H1 (cell line): ENCODE data around the gene PKD2. TPM values are rescaled to one million over a fixed set of nuclear protein-coding genes. Genes with fewer than 3 reads are reported as not detected.

ENCODE experiments used
- CREB1 ChIP-seq: IDR thresholded peaks from 2 replicates; pipeline ENCODE4 v1.6.1; 2012; ENCODE audit warnings: inconsistent platforms
- GABPA ChIP-seq: IDR thresholded peaks from 2 replicates; pipeline ENCODE4 v1.6.1; 2011; ENCODE audit warnings: mild to moderate bottlenecking, low read length, moderate library complexity, borderline replicate concordance; ENCODE audit not compliant: insufficient read depth
- PHF8 ChIP-seq: fragments of 200-600 bp; sonication (generic); conservative IDR thresholded peaks from 2 replicates; pipeline ENCODE4 v1.7.1; 2012; ENCODE audit warnings: low read depth, mild to moderate bottlenecking, inconsistent platforms, low read length, moderate library complexity
- TCF12 ChIP-seq: IDR thresholded peaks from 2 replicates; pipeline ENCODE4 v1.6.1; 2011; ENCODE audit warnings: low read depth, mild to moderate bottlenecking, low read length
- ZNF274 ChIP-seq: IDR thresholded peaks from 2 replicates; pipeline ENCODE4 v1.7.0; 2012; ENCODE audit warnings: low read length, borderline replicate concordance; ENCODE audit errors: extremely low read depth
- polyA plus RNA-seq, 7 experiments: library from polyadenylated mRNA; depleted of rRNA in 3 of 7; stranded (reverse) in 5 of 7; unstranded in 2 of 7; fragments of >200 nt in 5 of 7; fragments of 200-250 nt in 2 of 7; gene quantifications; 1 replicate in 5 of 7; 2 replicates in 1 of 7; 4 replicates in 1 of 7; pipeline versions ENCODE4 v1.2.1 to v1.2.3, GENCODE V29; 2011 to 2013; ENCODE audit warnings: missing spikeins in 2 of 7, mixed read lengths in 2 of 7
- total RNA-seq: library from RNA; stranded (reverse); fragmentation: NEBNext Ultra II Directional; extraction: Animal tissue kit (Norgen Biotek cat#: 25700); gene quantifications from 2 replicates; pipeline ENCODE4 v1.2.1, GENCODE V29; 2021

The PKD2 gene
- total and polyA plus RNA-seq, 2 of the 8 experiments (the other 6 are each of a cell fraction or from before 2014, with no cell fraction given) = 16.0 to 32.0 TPM

DNA sequence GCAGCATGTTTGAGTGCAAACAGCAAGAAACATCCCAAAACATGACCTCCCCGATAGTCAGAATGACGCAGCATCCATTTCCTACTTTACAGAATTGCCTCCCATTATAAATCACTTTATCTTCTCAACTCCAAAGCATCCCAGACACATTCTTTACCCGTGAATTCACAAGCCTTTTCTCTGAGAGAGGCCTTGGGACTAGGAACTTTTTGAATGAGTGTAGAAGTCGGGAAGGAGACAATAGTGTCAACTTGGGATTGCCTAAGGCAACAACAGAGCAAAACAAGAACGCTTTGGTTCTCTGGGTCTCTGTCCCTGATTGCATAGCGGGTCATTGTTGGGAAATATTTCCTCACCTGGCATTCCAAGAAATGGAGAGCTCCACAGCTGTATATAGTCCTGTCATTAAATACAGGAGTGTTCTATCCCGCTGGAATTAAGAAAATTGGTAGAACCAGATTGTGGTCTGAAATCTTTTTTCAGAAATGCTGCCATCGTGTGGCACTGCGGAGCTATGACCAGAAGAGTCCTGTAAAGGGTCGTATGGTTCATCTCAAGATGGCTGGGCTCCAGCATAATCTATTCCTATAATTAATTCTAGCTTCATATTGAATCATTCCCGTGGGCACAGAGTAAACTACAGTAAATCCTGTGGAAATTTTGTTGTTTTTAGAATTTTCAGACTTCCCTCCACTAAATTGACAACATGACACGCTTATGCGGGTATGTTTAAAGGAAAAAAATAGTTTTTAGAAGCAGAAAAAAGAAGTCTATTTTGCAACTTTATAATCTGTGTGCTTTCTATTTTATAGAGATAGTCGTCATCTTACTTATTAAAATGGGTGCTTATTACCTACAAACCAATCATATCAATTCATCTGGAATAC is 33.9 kb upstream of the PKD2 start (continued):
- TF ChIP-seq TCF12 (no peak), GABPA (no peak), CREB1 (peak; percentile 35; the same call in 1 of the 2 replicates), ZNF274 (no peak), PHF8 (no peak)
